SU-DHL-6 (cell line): Measurements from ENCODE around the gene TNPO1.
"Not testable (repeated sequence)": the region's sequence is repeated elsewhere in the genome, so short reads cannot be mapped to it uniquely, and the experiment has no call there.

Source experiments
- H2AFZ ChIP-seq: fragments of 200-600 bp; sonication (generic); 2 replicates; pipeline ENCODE4 v1.6.1; 2014; ENCODE audit warnings: low read depth, mild to moderate bottlenecking, moderate library complexity, mixed read lengths, antibody characterized with exemption, low read length; ENCODE audit not compliant: severe bottlenecking
- H3F3A ChIP-seq: fragments of 200-600 bp; shearing (Covaris generic); 2 replicates; pipeline ENCODE4 v1.6.0; 2016; ENCODE audit warnings: antibody characterized with exemption, mild to moderate bottlenecking; ENCODE audit not compliant: insufficient read depth
- H3K27ac ChIP-seq: fragments of 200-600 bp; sonication (generic); 2 replicates; pipeline ENCODE4 v1.5.1; 2016; ENCODE audit warnings: low read depth, mild to moderate bottlenecking, low read length, moderate library complexity, mixed read lengths
- H3K27me3 ChIP-seq: fragments of 200-600 bp; sonication (generic), shearing (Covaris generic); 2 replicates; pipeline ENCODE4 v1.6.0; 2014; ENCODE audit warnings: mild to moderate bottlenecking, low read length
- H3K36me3 ChIP-seq: fragments of 200-600 bp; sonication (generic); 2 replicates; pipeline ENCODE4 v1.6.1; 2014; ENCODE audit warnings: mild to moderate bottlenecking, low read length, mixed read lengths
- H3K4me2 ChIP-seq: fragments of 300-600, 200-600 bp; shearing (Covaris generic), sonication (generic); 2 replicates; pipeline ENCODE4 v1.6.0; 2014; ENCODE audit warnings: low read length, low read depth, mild to moderate bottlenecking; ENCODE audit not compliant: poor library complexity, severe bottlenecking
- H3K4me3 ChIP-seq: fragments of 200-600 bp; sonication (generic); 2 replicates; pipeline ENCODE4 v1.5.1; 2014; ENCODE audit warnings: antibody characterized with exemption, low read length, mild to moderate bottlenecking, mixed read lengths; ENCODE audit not compliant: insufficient read depth, poor library complexity, severe bottlenecking
- H3K79me2 ChIP-seq: fragments of 200-600 bp; sonication (generic); 2 replicates; pipeline ENCODE4 v1.6.1; 2014; ENCODE audit warnings: mild to moderate bottlenecking, low read length, moderate library complexity; ENCODE audit not compliant: insufficient read depth
- H3K9ac ChIP-seq: fragments of 200-600 bp; sonication (generic); 2 replicates; pipeline ENCODE4 v1.7.0; 2014; ENCODE audit warnings: mild to moderate bottlenecking, low read length
- H3K9me2 ChIP-seq: fragments of 200-600 bp; sonication (generic); replicated peaks from 2 replicates; pipeline ENCODE4 v1.6.1; 2014; ENCODE audit warnings: low read length; ENCODE audit not compliant: insufficient read depth
- H3K9me3 ChIP-seq: fragments of 200-600 bp; sonication (generic); 2 replicates; pipeline ENCODE4 v1.6.1; 2014; ENCODE audit warnings: low read length, mixed read lengths; ENCODE audit not compliant: insufficient read depth
- H4K20me1 ChIP-seq: fragments of 200-600 bp; sonication (generic); 2 replicates; pipeline ENCODE4 v1.6.1; 2014; ENCODE audit warnings: low read depth, mild to moderate bottlenecking, antibody characterized with exemption, low read length, moderate library complexity, mixed read lengths
- CTCF ChIP-seq: fragments of 200-600 bp; sonication (generic); IDR thresholded peaks from one replicate; pipeline ENCODE4 v1.5.1; 2017; ENCODE audit warnings: antibody characterized with exemption, mild to moderate bottlenecking, low read length, moderate library complexity; ENCODE audit not compliant: insufficient read depth, poor library complexity, severe bottlenecking
- EZH2phosphoT487 ChIP-seq: fragments of 200-600 bp; sonication (generic), shearing (Covaris generic); conservative IDR thresholded peaks from 2 replicates; pipeline ENCODE4 v1.6.1; 2018; ENCODE audit warnings: mild to moderate bottlenecking, antibody characterized with exemption, low read length, moderate library complexity, mixed read lengths

Gene TNPO1

GRCh38 chr5:72799721-72800120 is 16.7 kb upstream of the TNPO1 start:
- Histone ChIP-seq H3K79me2 (no peaks in the 10 kb centered on the region), H3K9me2 (no peaks in the 10 kb centered on the region), H3K27ac (no peak overlapping the region), H4K20me1 (no peaks in the 10 kb centered on the region), H3K36me3 (no peaks in the 10 kb centered on the region), H3F3A (no peaks in the 10 kb centered on the region), H3K9ac (no peak overlapping the region), H3K9me3 (no peaks in the 10 kb centered on the region), H3K4me2 (no peak overlapping the region), H2AFZ (no peak overlapping the region), H3K27me3 (no peaks in the 10 kb centered on the region), H3K4me3 (no peak overlapping the region)
- TF ChIP-seq CTCF (no peak), EZH2phosphoT487 (no peak)

DNA sequence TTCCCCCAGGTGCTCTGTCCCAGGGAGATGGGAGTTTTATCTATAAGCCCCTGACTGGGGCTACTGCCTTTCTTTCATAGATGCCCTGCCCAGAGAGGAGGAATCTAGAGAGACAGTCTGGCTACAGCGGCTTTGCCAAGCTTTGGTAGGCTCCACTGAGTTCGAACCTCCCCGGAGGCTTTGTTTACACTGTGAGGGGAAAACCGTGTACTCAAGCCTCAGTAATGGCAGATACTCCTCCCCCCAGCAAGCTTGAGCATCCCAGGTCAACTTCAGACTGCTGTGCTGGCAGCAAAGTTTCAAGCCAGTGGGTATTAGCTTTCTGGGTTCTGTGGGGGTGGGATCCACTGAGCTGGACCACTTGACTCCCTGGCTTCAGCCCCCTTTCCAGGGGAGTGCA is 7.8 kb upstream of the TNPO1 start:
- H3F3A ChIP-seq, H4K20me1 ChIP-seq, H3K27me3 ChIP-seq, H3K9me2 ChIP-seq, H3K4me3 ChIP-seq, H3K9me3 ChIP-seq, H3K27ac ChIP-seq, H3K36me3 ChIP-seq, H3K4me2 ChIP-seq, H3K79me2 ChIP-seq, H3K9ac ChIP-seq, H2AFZ ChIP-seq: not testable (repeated sequence)

DNA sequence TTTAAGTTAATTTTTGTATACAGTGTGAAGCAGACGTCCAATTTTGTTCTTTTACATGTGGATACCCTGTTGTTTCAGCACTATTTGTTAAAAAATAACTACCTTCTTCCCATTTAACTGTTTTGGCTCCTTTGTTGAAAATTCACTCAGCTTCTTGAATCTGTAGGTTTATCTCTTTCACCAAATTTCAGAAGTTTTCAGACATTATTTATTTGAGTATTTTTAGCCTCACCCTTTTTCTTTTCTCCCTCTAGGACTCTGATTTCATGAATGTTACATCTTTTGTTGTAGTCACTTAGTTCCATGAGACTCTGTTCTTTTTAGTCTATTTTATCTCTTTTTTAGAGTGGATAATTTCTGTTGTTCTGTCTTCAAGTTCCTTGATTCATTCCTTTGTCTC is 4.6 kb upstream of the TNPO1 start:
- H3K4me2 ChIP-seq, result no peak overlapping the region
- no peak overlapping the region for H2AFZ ChIP-seq
- H3K27me3 ChIP-seq, result no peaks in the 10 kb centered on the region
- H3K9ac ChIP-seq, result no peak overlapping the region
- H3K79me2 ChIP-seq, result no peaks in the 10 kb centered on the region
- TF ChIP-seq EZH2phosphoT487 (no peak), CTCF (no peak)
- H3F3A ChIP-seq, result no peaks in the 10 kb centered on the region
- no peaks in the 10 kb centered on the region for H3K36me3 ChIP-seq
- H3K9me3 ChIP-seq, result no peaks in the 10 kb centered on the region
- H3K27ac ChIP-seq, result no peak overlapping the region
- H3K4me3 ChIP-seq, result no peak overlapping the region
- no peaks in the 10 kb centered on the region for H4K20me1 ChIP-seq
- no peaks in the 10 kb centered on the region for H3K9me2 ChIP-seq

DNA sequence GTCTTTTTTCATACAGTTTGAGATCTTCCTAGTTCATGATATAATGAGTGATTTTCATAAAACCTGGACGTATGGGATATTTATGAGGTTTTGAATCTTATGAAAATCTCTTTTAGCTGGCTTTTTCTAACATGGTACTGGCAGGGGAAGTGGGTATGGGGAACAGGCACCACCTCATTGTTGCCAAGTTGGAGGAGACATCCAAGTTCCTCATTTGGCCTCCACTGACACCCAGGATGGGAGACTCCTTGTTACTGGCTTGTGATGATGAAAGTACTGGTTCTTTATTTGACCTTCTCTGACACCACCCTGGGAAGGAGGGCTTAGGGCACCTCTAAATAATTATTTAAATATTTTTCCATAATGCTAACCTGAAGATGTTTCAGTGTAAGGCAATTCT is 4.0 kb upstream of the TNPO1 start:
- Histone ChIP-seq H3K4me2 (no peak overlapping the region), H3K27me3 (no peaks in the 10 kb centered on the region)
- TF ChIP-seq EZH2phosphoT487 (no peak), CTCF (no peak)

More for the DNA sequence above, 4.0 kb upstream of the TNPO1 start:
- no peaks in the 10 kb centered on the region for H3K9me2 ChIP-seq
- H3K36me3 ChIP-seq, result no peaks in the 10 kb centered on the region
- no peaks in the 10 kb centered on the region for H4K20me1 ChIP-seq
- H3K79me2 ChIP-seq, result no peaks in the 10 kb centered on the region
- H3K4me3 ChIP-seq, result no peak overlapping the region
- H2AFZ ChIP-seq, result no peak overlapping the region
- H3K9me3 ChIP-seq, result no peaks in the 10 kb centered on the region
- H3K9ac ChIP-seq, result no peak overlapping the region
- no peaks in the 10 kb centered on the region; the same call in 1 of the 2 replicates for H3F3A ChIP-seq
- no peak overlapping the region for H3K27ac ChIP-seq
